Astrocyte (in vitro differentiated cells and primary cell): ENCODE results near the gene ADARB2. TPM values are rescaled to one million over a fixed set of nuclear protein-coding genes. Genes with fewer than 3 reads are reported as not detected.

Source experiments
- DNase-seq: peaks from one replicate; pipeline ENCODE4 v3.0.0-alpha.2; 2010; ENCODE audit warnings: low read depth
- FAIRE-seq: peaks from 2 replicates; lab custom pipeline; 2011; peaks lifted over from hg19 to GRCh38; lab: Jason Lieb, UNC
- H2AFZ ChIP-seq: 2 replicates; pipeline ENCODE4 v1.6.0; 2012; ENCODE audit warnings: low read depth, low read length, inconsistent platforms
- H3K27ac ChIP-seq: 2 replicates; pipeline ENCODE4 v1.5.1; 2011; ENCODE audit warnings: low read depth, low read length, inconsistent platforms
- H3K27me3 ChIP-seq: 2 replicates; pipeline ENCODE4 v1.6.0; 2011; ENCODE audit warnings: low read length, inconsistent platforms; ENCODE audit not compliant: insufficient read depth
- H3K36me3 ChIP-seq: 2 replicates; pipeline ENCODE4 v1.5.1; 2011; ENCODE audit warnings: low read length, inconsistent platforms; ENCODE audit not compliant: insufficient read depth
- H3K4me1 ChIP-seq: 2 replicates; pipeline ENCODE4 v1.5.1; 2011; ENCODE audit warnings: low read length, inconsistent platforms; ENCODE audit not compliant: insufficient read depth
- H3K4me2 ChIP-seq: 2 replicates; pipeline ENCODE4 v1.6.0; 2012; ENCODE audit warnings: low read length, inconsistent platforms
- H3K4me3 ChIP-seq: 2 replicates; pipeline ENCODE4 v1.5.1; 2011; ENCODE audit warnings: low read depth, mild to moderate bottlenecking, low read length, inconsistent platforms; ENCODE audit not compliant: insufficient read depth
- H3K79me2 ChIP-seq: 2 replicates; pipeline ENCODE4 v1.6.0; 2012; ENCODE audit warnings: mild to moderate bottlenecking, low read length, inconsistent platforms; ENCODE audit not compliant: insufficient read depth
- H3K9ac ChIP-seq: 2 replicates; pipeline ENCODE4 v1.6.0; 2012; ENCODE audit warnings: mild to moderate bottlenecking, low read length, inconsistent platforms
- H3K9me3 ChIP-seq: 2 replicates; pipeline ENCODE4 v1.5.1; 2012; ENCODE audit warnings: low read depth, mild to moderate bottlenecking, low read length, inconsistent platforms; ENCODE audit not compliant: insufficient read depth
- H4K20me1 ChIP-seq: 2 replicates; pipeline ENCODE4 v1.6.0; 2012; ENCODE audit warnings: low read length, inconsistent platforms; ENCODE audit not compliant: insufficient read depth
- H3K27ac Mint-ChIP-seq: one replicate; pipeline ENCODE4 v1.8.0; 2021; ENCODE audit warnings: mild to moderate bottlenecking, mixed read lengths; ENCODE audit not compliant: unreplicated experiment
- H3K27me3 Mint-ChIP-seq: one replicate; pipeline ENCODE4 v1.8.0; 2021; ENCODE audit warnings: low read depth, mixed read lengths; ENCODE audit not compliant: unreplicated experiment
- H3K36me3 Mint-ChIP-seq: one replicate; pipeline ENCODE4 v1.8.0; 2021; ENCODE audit warnings: low read depth, mixed read lengths; ENCODE audit not compliant: unreplicated experiment
- H3K4me1 Mint-ChIP-seq: one replicate; pipeline ENCODE4 v1.8.0; 2021; ENCODE audit warnings: low read depth, mixed read lengths; ENCODE audit not compliant: unreplicated experiment
- H3K4me3 Mint-ChIP-seq: one replicate; pipeline ENCODE4 v1.8.0; 2021; ENCODE audit warnings: mild to moderate bottlenecking, moderate library complexity, mixed read lengths; ENCODE audit not compliant: unreplicated experiment
- H3K9me3 Mint-ChIP-seq: one replicate; pipeline ENCODE4 v1.8.0; 2021; ENCODE audit warnings: mild to moderate bottlenecking, mixed read lengths; ENCODE audit not compliant: unreplicated experiment
- CTCF ChIP-seq: IDR thresholded peaks from 2 replicates; pipeline ENCODE4 v1.5.1; 2011; ENCODE audit warnings: low read depth, mild to moderate bottlenecking, inconsistent platforms, low read length, moderate library complexity; ENCODE audit not compliant: insufficient read depth
- EZH2 ChIP-seq: IDR thresholded peaks from 2 replicates; pipeline ENCODE4 v1.6.1; 2012; ENCODE audit warnings: mild to moderate bottlenecking, low read length, inconsistent platforms; ENCODE audit not compliant: insufficient read depth
- total RNA-seq: library from RNA; stranded (reverse); gene quantifications from 2 replicates; pipeline ENCODE4 v1.2.1, GENCODE V29; 2021

The ADARB2 gene
- total RNA-seq, 1 donor from 2014 or later: 0.18 TPM

- H3K9me3 ChIP-seq: peaks cover 6% of the 10 kb centered on the region
- no peak overlapping the region for H3K9ac ChIP-seq
- TF ChIP-seq CTCF (no peak), EZH2 (no peak)
- Mint-ChIP-seq H3K36me3 (no peaks in the 10 kb centered on the region), H3K27ac (no peak overlapping the region), H3K4me1 (peaks cover 7% of the 10 kb centered on the region), H3K27me3 (peaks cover 35% of the 10 kb centered on the region), H3K4me3 (no peak overlapping the region), H3K9me3 (peaks cover 7% of the 10 kb centered on the region)
- H3K27ac ChIP-seq: no peak overlapping the region
- FAIRE-seq (no peak), DNase-seq (no peak)
- H3K36me3 ChIP-seq: no peaks in the 10 kb centered on the region
- H3K4me2 ChIP-seq: no peak overlapping the region
- no peaks in the 10 kb centered on the region for H3K79me2 ChIP-seq
- no peaks in the 10 kb centered on the region for H3K27me3 ChIP-seq
- no peak overlapping the region for H3K4me3 ChIP-seq
- no peaks in the 10 kb centered on the region for H3K4me1 ChIP-seq
- H2AFZ ChIP-seq: no peak overlapping the region
- H4K20me1 ChIP-seq: no peaks in the 10 kb centered on the region
These were observed 334.4 kb downstream of the ADARB2 start for GRCh38 chr10:1402816-1403507.

GRCh38 chr10:1402016-1402770, 335.1 kb downstream of the ADARB2 start:
- Histone ChIP-seq H3K9ac (no peak overlapping the region), H3K4me2 (no peak overlapping the region), H3K27me3 (no peaks in the 10 kb centered on the region), H3K9me3 (peaks cover 6% of the 10 kb centered on the region), H3K4me3 (no peak overlapping the region), H3K79me2 (no peaks in the 10 kb centered on the region), H3K36me3 (no peaks in the 10 kb centered on the region), H3K4me1 (no peaks in the 10 kb centered on the region), H2AFZ (no peak overlapping the region), H4K20me1 (no peaks in the 10 kb centered on the region), H3K27ac (no peak overlapping the region)
- H3K27me3 Mint-ChIP-seq: peaks cover 35% of the 10 kb centered on the region
- no peak overlapping the region for H3K4me3 Mint-ChIP-seq
- H3K9me3 Mint-ChIP-seq: peaks cover 7% of the 10 kb centered on the region
- peaks cover 7% of the 10 kb centered on the region for H3K4me1 Mint-ChIP-seq
- DNase-seq: no peak
- TF ChIP-seq EZH2: no peak
- TF ChIP-seq CTCF: no peak
- no peak overlapping the region for H3K27ac Mint-ChIP-seq
- no peak for FAIRE-seq
- H3K36me3 Mint-ChIP-seq: no peaks in the 10 kb centered on the region
